ENCODE results near the gene SLC41A3.

The SLC41A3 gene

GRCh38 chr3:126106336-126107202 is 22.6 kb upstream of the SLC41A3 start:
- H3K9ac ChIP-seq (ENCODE audit: low read depth in 1 of 2, low read length in 2 of 2), result no peak overlapping the region
- H3K4me1 ChIP-seq (ENCODE audit: control insufficient read depth in 1 of 2, insufficient read depth in 2 of 2, low read length in 2 of 2), result no peaks in the 10 kb centered on the region
- no peaks in the 10 kb centered on the region for H3K27me3 ChIP-seq (ENCODE audit: control insufficient read depth in 1 of 2, insufficient read depth in 2 of 2, low read length in 2 of 2)
- no peaks in the 10 kb centered on the region for H3K36me3 ChIP-seq (ENCODE audit: control insufficient read depth in 1 of 2, insufficient read depth in 2 of 2, low read length in 2 of 2)
- H3K9me3 ChIP-seq (ENCODE audit: control insufficient read depth in 1 of 2, low read length in 2 of 2), result no peaks in the 10 kb centered on the region
- no peak overlapping the region for H3K4me3 ChIP-seq (ENCODE audit: low read depth in 1 of 2, low read length in 2 of 2)
- H3K27ac ChIP-seq (ENCODE audit: low read depth, low read length), result no peak overlapping the region

- H3K4me1 ChIP-seq (ENCODE audit: control insufficient read depth in 1 of 2, insufficient read depth in 2 of 2, low read length in 2 of 2), result no peaks in the 10 kb centered on the region
- no peak overlapping the region for H3K9ac ChIP-seq (ENCODE audit: low read depth in 1 of 2, low read length in 2 of 2)
- no peaks in the 10 kb centered on the region for H3K9me3 ChIP-seq (ENCODE audit: control insufficient read depth in 1 of 2, low read length in 2 of 2)
- no peaks in the 10 kb centered on the region for H3K36me3 ChIP-seq (ENCODE audit: control insufficient read depth in 1 of 2, insufficient read depth in 2 of 2, low read length in 2 of 2)
- H3K27ac ChIP-seq (ENCODE audit: low read depth, low read length), result no peak overlapping the region
- H3K4me3 ChIP-seq (ENCODE audit: low read depth in 1 of 2, low read length in 2 of 2), result no peak overlapping the region
- H3K27me3 ChIP-seq (ENCODE audit: control insufficient read depth in 1 of 2, insufficient read depth in 2 of 2, low read length in 2 of 2), result no peaks in the 10 kb centered on the region
Observed at GRCh38 chr3:126105691-126106187, 21.8 kb upstream of the SLC41A3 start.

GRCh38 chr3:126104742-126105605 is 21.1 kb upstream of the SLC41A3 start:
- Histone ChIP-seq H3K27me3 (ENCODE audit: control insufficient read depth in 1 of 2, insufficient read depth in 2 of 2, low read length in 2 of 2) (no peaks in the 10 kb centered on the region), H3K9me3 (ENCODE audit: control insufficient read depth in 1 of 2, low read length in 2 of 2) (no peaks in the 10 kb centered on the region), H3K9ac (ENCODE audit: low read depth in 1 of 2, low read length in 2 of 2) (no peak overlapping the region), H3K36me3 (ENCODE audit: control insufficient read depth in 1 of 2, insufficient read depth in 2 of 2, low read length in 2 of 2) (no peaks in the 10 kb centered on the region), H3K27ac (ENCODE audit: low read depth, low read length) (no peak overlapping the region), H3K4me3 (ENCODE audit: low read depth in 1 of 2, low read length in 2 of 2) (no peak overlapping the region), H3K4me1 (ENCODE audit: control insufficient read depth in 1 of 2, insufficient read depth in 2 of 2, low read length in 2 of 2) (no peaks in the 10 kb centered on the region)

- Histone ChIP-seq H3K36me3 (ENCODE audit: control insufficient read depth in 1 of 2, insufficient read depth in 2 of 2, low read length in 2 of 2) (no peaks in the 10 kb centered on the region), H3K4me1 (ENCODE audit: control insufficient read depth in 1 of 2, insufficient read depth in 2 of 2, low read length in 2 of 2) (no peaks in the 10 kb centered on the region), H3K27ac (ENCODE audit: low read depth, low read length) (no peak overlapping the region), H3K9ac (ENCODE audit: low read depth in 1 of 2, low read length in 2 of 2) (no peak overlapping the region), H3K9me3 (ENCODE audit: control insufficient read depth in 1 of 2, low read length in 2 of 2) (no peaks in the 10 kb centered on the region), H3K4me3 (ENCODE audit: low read depth in 1 of 2, low read length in 2 of 2) (no peak overlapping the region), H3K27me3 (ENCODE audit: control insufficient read depth in 1 of 2, insufficient read depth in 2 of 2, low read length in 2 of 2) (no peaks in the 10 kb centered on the region)
Observed at GRCh38 chr3:126104028-126104635, 20.2 kb upstream of the SLC41A3 start.

- Histone ChIP-seq H3K27ac (ENCODE audit: low read depth, low read length) (no peak overlapping the region), H3K4me1 (ENCODE audit: control insufficient read depth in 1 of 2, insufficient read depth in 2 of 2, low read length in 2 of 2) (no peaks in the 10 kb centered on the region), H3K9ac (ENCODE audit: low read depth in 1 of 2, low read length in 2 of 2) (no peak overlapping the region), H3K4me3 (ENCODE audit: low read depth in 1 of 2, low read length in 2 of 2) (no peak overlapping the region), H3K36me3 (ENCODE audit: control insufficient read depth in 1 of 2, insufficient read depth in 2 of 2, low read length in 2 of 2) (no peaks in the 10 kb centered on the region), H3K9me3 (ENCODE audit: control insufficient read depth in 1 of 2, low read length in 2 of 2) (no peaks in the 10 kb centered on the region), H3K27me3 (ENCODE audit: control insufficient read depth in 1 of 2, insufficient read depth in 2 of 2, low read length in 2 of 2) (no peaks in the 10 kb centered on the region)
Observed at GRCh38 chr3:126103121-126104027, 19.4 kb upstream of the SLC41A3 start.

- H3K4me1 ChIP-seq (ENCODE audit: control insufficient read depth in 1 of 2, insufficient read depth in 2 of 2, low read length in 2 of 2), result no peaks in the 10 kb centered on the region
- no peaks in the 10 kb centered on the region for H3K27me3 ChIP-seq (ENCODE audit: control insufficient read depth in 1 of 2, insufficient read depth in 2 of 2, low read length in 2 of 2)
- no peak overlapping the region for H3K9ac ChIP-seq (ENCODE audit: low read depth in 1 of 2, low read length in 2 of 2)
- H3K9me3 ChIP-seq (ENCODE audit: control insufficient read depth in 1 of 2, low read length in 2 of 2), result no peaks in the 10 kb centered on the region
- H3K36me3 ChIP-seq (ENCODE audit: control insufficient read depth in 1 of 2, insufficient read depth in 2 of 2, low read length in 2 of 2), result no peaks in the 10 kb centered on the region
- H3K27ac ChIP-seq (ENCODE audit: low read depth, low read length), result no peak overlapping the region
- no peak overlapping the region for H3K4me3 ChIP-seq (ENCODE audit: low read depth in 1 of 2, low read length in 2 of 2)
Observed at GRCh38 chr3:126102530-126102951, 18.6 kb upstream of the SLC41A3 start.

GRCh38 chr3:126102011-126102410 is 18.1 kb upstream of the SLC41A3 start:
- H3K4me1 ChIP-seq (ENCODE audit: control insufficient read depth in 1 of 2, insufficient read depth in 2 of 2, low read length in 2 of 2), result no peaks in the 10 kb centered on the region
- no peaks in the 10 kb centered on the region for H3K36me3 ChIP-seq (ENCODE audit: control insufficient read depth in 1 of 2, insufficient read depth in 2 of 2, low read length in 2 of 2)
- no peak overlapping the region for H3K9ac ChIP-seq (ENCODE audit: low read depth in 1 of 2, low read length in 2 of 2)
- H3K27me3 ChIP-seq (ENCODE audit: control insufficient read depth in 1 of 2, insufficient read depth in 2 of 2, low read length in 2 of 2), result no peaks in the 10 kb centered on the region
- H3K9me3 ChIP-seq (ENCODE audit: control insufficient read depth in 1 of 2, low read length in 2 of 2), result peaks cover 0 to under 1% of the 10 kb centered on the region in 2 donors
- no peak overlapping the region for H3K4me3 ChIP-seq (ENCODE audit: low read depth in 1 of 2, low read length in 2 of 2)
- H3K27ac ChIP-seq (ENCODE audit: low read depth, low read length), result no peak overlapping the region

- no peak overlapping the region for H3K9ac ChIP-seq (ENCODE audit: low read depth in 1 of 2, low read length in 2 of 2)
- peaks cover 0 to 5% of the 10 kb centered on the region in 2 donors for H3K9me3 ChIP-seq (ENCODE audit: control insufficient read depth in 1 of 2, low read length in 2 of 2)
- no peak overlapping the region for H3K27ac ChIP-seq (ENCODE audit: low read depth, low read length)
- no peak overlapping the region for H3K4me3 ChIP-seq (ENCODE audit: low read depth in 1 of 2, low read length in 2 of 2)
- H3K4me1 ChIP-seq (ENCODE audit: control insufficient read depth in 1 of 2, insufficient read depth in 2 of 2, low read length in 2 of 2), result no peaks in the 10 kb centered on the region
- H3K36me3 ChIP-seq (ENCODE audit: control insufficient read depth in 1 of 2, insufficient read depth in 2 of 2, low read length in 2 of 2), result no peaks in the 10 kb centered on the region
- H3K27me3 ChIP-seq (ENCODE audit: control insufficient read depth in 1 of 2, insufficient read depth in 2 of 2, low read length in 2 of 2), result no peaks in the 10 kb centered on the region
Observed at GRCh38 chr3:126101521-126101982, 17.6 kb upstream of the SLC41A3 start.

GRCh38 chr3:126100634-126101301 is 16.8 kb upstream of the SLC41A3 start:
- no peaks in the 10 kb centered on the region for H3K27me3 ChIP-seq (ENCODE audit: control insufficient read depth in 1 of 2, insufficient read depth in 2 of 2, low read length in 2 of 2)
- H3K36me3 ChIP-seq (ENCODE audit: control insufficient read depth in 1 of 2, insufficient read depth in 2 of 2, low read length in 2 of 2), result no peaks in the 10 kb centered on the region
- H3K27ac ChIP-seq (ENCODE audit: low read depth, low read length), result no peak overlapping the region
- H3K4me3 ChIP-seq (ENCODE audit: low read depth in 1 of 2, low read length in 2 of 2), result no peak overlapping the region
- H3K4me1 ChIP-seq (ENCODE audit: control insufficient read depth in 1 of 2, insufficient read depth in 2 of 2, low read length in 2 of 2), result no peaks in the 10 kb centered on the region
- H3K9me3 ChIP-seq (ENCODE audit: control insufficient read depth in 1 of 2, low read length in 2 of 2), result peaks cover under 1 to 5% of the 10 kb centered on the region in 2 donors
- H3K9ac ChIP-seq (ENCODE audit: low read depth in 1 of 2, low read length in 2 of 2), result no peak overlapping the region

Measured in duodenal mucosa (tissue), 2 donors.